Muscle of leg (tissue), 11 donors: ENCODE results near the gene CCDC188. TPM values are rescaled to one million over a fixed set of nuclear protein-coding genes. Genes with fewer than 3 reads are reported as not detected.

Experiments used
- DNase-seq: peaks from one replicate; pipeline ENCODE4 v3.0.0; 2013
- H3K27ac ChIP-seq: one replicate; pipeline ENCODE4 v1.5.1; 2013; ENCODE audit warnings: mild to moderate bottlenecking, low read length, control low read depth
- H3K27me3 ChIP-seq: one replicate; pipeline ENCODE4 v1.6.1; 2013; ENCODE audit warnings: low read length; ENCODE audit not compliant: control insufficient read depth, insufficient read depth
- H3K36me3 ChIP-seq: one replicate; pipeline ENCODE4 v1.6.1; 2013; ENCODE audit warnings: low read length; ENCODE audit not compliant: control insufficient read depth, insufficient read depth
- H3K4me1 ChIP-seq: one replicate; pipeline ENCODE4 v1.6.1; 2013; ENCODE audit warnings: low read length; ENCODE audit not compliant: control insufficient read depth, insufficient read depth
- H3K4me3 ChIP-seq: one replicate; pipeline ENCODE4 v1.5.1; 2013; ENCODE audit warnings: low read length, control low read depth
- H3K9me3 ChIP-seq: replicated peaks from 2 replicates; pipeline ENCODE4 v1.6.1; 2013; ENCODE audit warnings: low read depth, low read length; ENCODE audit not compliant: control insufficient read depth
- WGBS: methylation state at CpG from one replicate; pipeline ENCODE4 v1.1.5; 2013; ENCODE audit warnings: missing lambda C conversion rate; ENCODE audit not compliant: insufficient coverage; 5-methylcytosine and 5-hydroxymethylcytosine counted together
- polyA plus RNA-seq, 8 donors: library from polyadenylated mRNA; unstranded; fragments of 120-200 nt; gene quantifications; one replicate each; pipeline versions ENCODE4 v1.2.1 to v1.2.3, GENCODE V29; 2013; ENCODE audit warnings: inconsistent platforms in 1 of 8, low replicate concordance in 1 of 8; ENCODE audit not compliant: insufficient read length in 8 of 8, insufficient read depth in 1 of 8
- total RNA-seq: library from RNA; stranded (reverse); fragments of 120-200 nt; gene quantifications from one replicate; pipeline ENCODE4 v1.2.4, GENCODE V29; 2013

CCDC188 gene
- total and polyA plus RNA-seq, 9 donors: 0.84 to 2.8 (median 1.5) TPM

DNA sequence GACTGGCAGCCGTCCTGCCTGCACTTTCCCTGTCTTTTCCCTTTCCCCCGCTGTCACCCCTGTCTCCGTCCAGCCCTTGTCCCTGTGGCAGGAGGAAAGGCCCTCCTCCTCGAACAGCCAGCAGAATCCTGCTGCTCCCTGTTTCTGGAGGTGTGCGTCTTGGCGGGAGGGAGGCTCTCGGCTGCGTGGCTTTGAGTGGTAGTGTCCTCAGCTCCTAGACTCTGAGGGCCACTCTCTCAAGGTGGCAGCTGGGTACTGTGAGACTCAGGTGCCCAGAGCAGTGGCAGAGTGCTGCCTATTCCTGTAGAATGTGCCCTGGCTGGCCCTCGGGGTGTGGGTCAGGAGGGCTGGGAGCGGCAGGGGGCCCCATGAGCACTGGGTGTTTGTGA is 44.0 kb downstream of the CCDC188 start:
- WGBS: 97% methylated on average over 8 of the region's 10 CpGs
- Histone ChIP-seq H3K27ac (no peak overlapping the region), H3K9me3 (no peaks in the 10 kb centered on the region), H3K27me3 (no peaks in the 10 kb centered on the region), H3K36me3 (peaks cover 85% of the 10 kb centered on the region), H3K4me1 (peaks cover 22% of the 10 kb centered on the region), H3K4me3 (no peak overlapping the region)
- DNase-seq: no peak

DNA sequence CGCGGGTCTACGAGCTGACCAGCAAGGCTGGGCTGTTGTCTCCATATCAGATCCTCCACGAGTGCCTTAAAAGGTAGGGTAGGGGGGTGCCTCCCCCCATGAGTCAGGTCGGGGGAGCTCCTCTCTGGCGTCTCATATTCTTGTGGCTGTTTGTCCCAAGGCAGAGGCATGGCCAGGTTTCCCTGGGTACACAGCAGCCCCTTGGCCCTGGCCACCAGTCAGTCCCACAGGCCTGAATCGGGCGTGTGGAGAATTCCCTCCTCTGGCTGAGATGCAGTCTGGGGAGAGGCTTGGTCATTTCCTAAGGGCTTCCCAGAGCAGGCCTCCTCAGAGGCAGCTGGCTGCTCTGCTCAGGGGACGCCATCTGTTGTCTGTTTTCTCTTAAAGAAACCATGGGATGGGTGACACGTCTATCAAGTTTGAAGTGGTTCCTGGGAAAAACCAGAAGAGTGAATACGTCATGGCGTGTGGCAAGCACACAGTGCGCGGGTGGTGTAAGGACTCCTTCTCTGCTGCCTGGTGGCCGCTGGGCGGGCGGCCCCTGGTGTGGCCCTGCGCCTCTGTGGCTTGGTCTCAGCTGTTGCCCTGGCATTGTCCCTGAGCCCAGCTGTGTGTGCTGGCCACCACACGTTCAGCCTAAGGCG is 44.5 kb downstream of the CCDC188 start:
- no peak overlapping the region for H3K4me3 ChIP-seq
- no peaks in the 10 kb centered on the region for H3K27me3 ChIP-seq
- no peak overlapping the region for H3K27ac ChIP-seq
- peaks cover 19% of the 10 kb centered on the region for H3K4me1 ChIP-seq
- peaks cover 85% of the 10 kb centered on the region for H3K36me3 ChIP-seq
- WGBS: 90% methylated on average over 14 of the region's 20 CpGs
- no peak for DNase-seq
- H3K9me3 ChIP-seq: no peaks in the 10 kb centered on the region

- WGBS: 87% methylated on average over 5 of the region's 7 CpGs
- Histone ChIP-seq H3K9me3 (no peaks in the 10 kb centered on the region), H3K27ac (no peak overlapping the region), H3K4me3 (no peak overlapping the region), H3K27me3 (no peaks in the 10 kb centered on the region), H3K4me1 (peaks cover 16% of the 10 kb centered on the region), H3K36me3 (peaks cover 85% of the 10 kb centered on the region)
- no peak for DNase-seq
Measured at GRCh38 chr22:20105456-20106204, 45.2 kb downstream of the CCDC188 start.

DNA sequence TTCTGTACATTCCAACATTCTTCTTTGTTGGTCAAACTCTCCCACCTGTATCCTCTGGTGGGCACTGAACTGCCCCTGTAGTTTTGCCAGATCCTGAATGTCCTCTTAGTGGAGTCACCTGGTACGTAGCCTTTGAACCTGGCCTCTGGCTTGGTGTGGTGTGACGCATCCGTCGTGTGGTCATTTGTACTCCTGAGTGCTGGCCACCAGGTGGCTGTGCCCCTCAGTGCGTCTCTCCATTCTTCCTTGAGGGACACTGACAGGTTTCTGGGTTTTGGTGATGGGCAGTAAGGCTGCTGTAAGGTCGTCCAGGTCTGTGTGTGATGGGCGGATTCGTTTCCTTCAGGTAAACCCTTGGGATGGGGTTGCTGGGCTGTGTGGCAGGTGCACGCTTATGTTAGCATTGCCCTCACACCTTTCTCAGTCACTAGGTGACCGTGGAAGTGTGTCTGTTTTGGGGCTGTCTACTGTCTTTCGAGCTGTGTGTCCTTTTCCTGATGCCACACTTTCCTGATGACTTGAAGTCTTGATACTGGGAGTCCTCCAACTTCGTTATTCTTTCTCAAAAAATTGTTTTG is 48.6 kb downstream of the CCDC188 start:
- Histone ChIP-seq H3K27me3 (no peaks in the 10 kb centered on the region), H3K9me3 (no peaks in the 10 kb centered on the region), H3K4me1 (peaks cover 16% of the 10 kb centered on the region), H3K27ac (no peak overlapping the region), H3K36me3 (peaks cover 79% of the 10 kb centered on the region), H3K4me3 (no peak overlapping the region)
- WGBS: 98% methylated on average over 7 of the region's 12 CpGs
- DNase-seq: no peak

GRCh38 chr22:20101638-20102037 is 49.2 kb downstream of the CCDC188 start:
- Histone ChIP-seq H3K4me1 (peaks cover 12% of the 10 kb centered on the region), H3K9me3 (no peaks in the 10 kb centered on the region), H3K4me3 (no peak overlapping the region), H3K27ac (no peak overlapping the region), H3K27me3 (no peaks in the 10 kb centered on the region), H3K36me3 (peaks cover 72% of the 10 kb centered on the region)
- WGBS: 100% methylated on average over 1 of the region's 8 CpGs
- no peak for DNase-seq

GRCh38 chr22:20099099-20099711 is 51.6 kb downstream of the CCDC188 start:
- no peaks in the 10 kb centered on the region for H3K27me3 ChIP-seq
- H3K9me3 ChIP-seq: no peaks in the 10 kb centered on the region
- no peaks in the 10 kb centered on the region for H3K4me1 ChIP-seq
- no peak overlapping the region for H3K27ac ChIP-seq
- DNase-seq: no peak
- 97% methylated on average over 4 of the region's 6 CpGs for WGBS
- no peak overlapping the region for H3K4me3 ChIP-seq
- peaks cover 69% of the 10 kb centered on the region for H3K36me3 ChIP-seq

Other genes with a start within 250 kb of the CCDC188 start
- 61.9 TPM for gene COMT, start 209.3 kb downstream of the CCDC188 start, total RNA-seq
- 100 to 1,000 TPM in 1 of 8 donors, 10 to 100 TPM in 7; 77.1 to 104 (median 81.6) TPM for gene COMT, start 209.3 kb downstream of the CCDC188 start, polyA plus RNA-seq
- gene TXNRD2, start 209.2 kb downstream of the CCDC188 start, total RNA-seq: 17.0 TPM
- gene TXNRD2, start 209.2 kb downstream of the CCDC188 start, polyA plus RNA-seq: 10 to 100 TPM; 14.1 to 21.5 (median 17.9) TPM
- 62.5 TPM for gene ARVCF, start 134.2 kb downstream of the CCDC188 start, total RNA-seq
- 100 to 1,000 TPM in 2 of 8 donors, 10 to 100 TPM in 6; 55.5 to 117 (median 88.9) TPM for gene ARVCF, start 134.2 kb downstream of the CCDC188 start, polyA plus RNA-seq
- 10.9 TPM for gene TANGO2, start 129.9 kb downstream of the CCDC188 start, total RNA-seq
- 10 to 100 TPM in 3 of 8 donors, 1 to 10 TPM in 5; 7.7 to 11.6 (median 9.0) TPM for gene TANGO2, start 129.9 kb downstream of the CCDC188 start, polyA plus RNA-seq
- 27.1 TPM for gene DGCR8, start 70.8 kb downstream of the CCDC188 start, total RNA-seq
- 10 to 100 TPM; 31.7 to 48.7 (median 39.6) TPM for gene DGCR8, start 70.8 kb downstream of the CCDC188 start, polyA plus RNA-seq
- gene RANBP1, start 35.0 kb downstream of the CCDC188 start, total RNA-seq: 129 TPM
- gene RANBP1, start 35.0 kb downstream of the CCDC188 start, polyA plus RNA-seq: 100 to 1,000 TPM; 106 to 127 (median 115) TPM
- gene TRMT2A, start 33.8 kb downstream of the CCDC188 start, total RNA-seq: 44.2 TPM
- gene TRMT2A, start 33.8 kb downstream of the CCDC188 start, polyA plus RNA-seq: 10 to 100 TPM; 32.2 to 54.6 (median 47.1) TPM
- 13.7 TPM for gene ZDHHC8, start 19.3 kb downstream of the CCDC188 start, total RNA-seq
- 10 to 100 TPM; 34.8 to 52.8 (median 42.7) TPM for gene ZDHHC8, start 19.3 kb downstream of the CCDC188 start, polyA plus RNA-seq
- gene RTN4R, start 117.3 kb upstream of the CCDC188 start, total RNA-seq: 7.3 TPM
- 10 to 100 TPM in 7 of 8 donors, 1 to 10 TPM in 1; 9.2 to 19.0 (median 13.9) TPM for gene RTN4R, start 117.3 kb upstream of the CCDC188 start, polyA plus RNA-seq
- gene DGCR6L, start 169.0 kb upstream of the CCDC188 start, total RNA-seq: 72.1 TPM
- gene DGCR6L, start 169.0 kb upstream of the CCDC188 start, polyA plus RNA-seq: 100 to 1,000 TPM in 2 of 8 donors, 10 to 100 TPM in 6; 60.9 to 152 (median 81.1) TPM
- 12.6 TPM for gene ZNF74, start 243.1 kb upstream of the CCDC188 start, total RNA-seq
- 10 to 100 TPM; 11.7 to 24.4 (median 16.9) TPM for gene ZNF74, start 243.1 kb upstream of the CCDC188 start, polyA plus RNA-seq